ENCODE measurements around the gene OR4A16.

The OR4A16 gene, protein sequence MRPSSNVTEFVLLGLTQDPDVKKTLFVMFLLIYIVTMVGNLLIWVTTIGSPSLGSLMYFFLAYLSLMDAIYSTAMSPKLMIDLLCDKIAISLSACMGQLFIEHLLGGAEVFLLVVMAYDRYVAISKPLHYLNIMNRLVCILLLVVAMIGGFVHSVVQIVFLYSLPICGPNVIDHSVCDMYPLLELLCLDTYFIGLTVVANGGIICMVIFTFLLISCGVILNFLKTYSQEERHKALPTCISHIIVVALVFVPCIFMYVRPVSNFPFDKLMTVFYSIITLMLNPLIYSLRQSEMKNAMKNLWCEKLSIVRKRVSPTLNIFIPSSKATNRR

DNA sequence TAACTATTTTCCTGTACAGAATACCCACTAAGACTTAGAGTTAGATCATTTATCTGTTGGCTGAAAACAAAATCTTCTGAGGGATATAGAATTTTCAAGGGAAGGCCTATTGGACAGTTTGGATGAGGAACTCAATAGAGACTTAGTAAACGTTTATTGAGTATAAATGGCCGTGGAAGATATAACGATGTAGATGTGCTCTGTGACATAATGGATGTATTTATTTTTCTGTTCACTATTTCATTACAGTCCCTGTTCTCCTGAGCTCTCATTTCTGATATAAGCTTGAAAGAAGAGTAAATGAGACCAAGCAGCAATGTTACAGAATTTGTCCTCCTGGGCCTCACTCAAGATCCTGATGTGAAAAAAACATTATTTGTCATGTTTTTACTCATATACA is at the start of gene OR4A16:
TSS of gene OR4A16 (plus strand) at position 301 of the 400 bp plus-strand sequence. CDS start at position 301, 0 bp downstream.
- no peak for DNase-seq

DNA sequence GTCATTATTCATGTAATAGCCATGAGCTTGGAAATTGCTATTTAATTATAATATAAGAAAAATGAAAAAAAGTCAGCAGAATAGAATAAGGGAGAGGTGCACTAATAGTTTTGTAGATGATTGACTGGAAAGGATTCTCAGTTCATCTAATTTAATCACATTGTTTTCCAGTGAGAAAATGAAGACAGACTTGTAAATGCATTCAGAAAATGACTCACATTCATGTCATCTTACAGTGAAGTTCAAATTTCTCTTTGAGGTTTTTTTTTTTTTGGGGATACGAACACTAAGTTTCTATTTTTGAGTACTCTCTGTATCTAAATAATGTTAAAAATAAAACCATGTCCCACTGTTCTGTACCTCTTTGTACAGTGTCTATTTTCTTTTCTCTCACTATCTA is 18.5 kb upstream of the OR4A16 start:
- no peak for DNase-seq

DNA sequence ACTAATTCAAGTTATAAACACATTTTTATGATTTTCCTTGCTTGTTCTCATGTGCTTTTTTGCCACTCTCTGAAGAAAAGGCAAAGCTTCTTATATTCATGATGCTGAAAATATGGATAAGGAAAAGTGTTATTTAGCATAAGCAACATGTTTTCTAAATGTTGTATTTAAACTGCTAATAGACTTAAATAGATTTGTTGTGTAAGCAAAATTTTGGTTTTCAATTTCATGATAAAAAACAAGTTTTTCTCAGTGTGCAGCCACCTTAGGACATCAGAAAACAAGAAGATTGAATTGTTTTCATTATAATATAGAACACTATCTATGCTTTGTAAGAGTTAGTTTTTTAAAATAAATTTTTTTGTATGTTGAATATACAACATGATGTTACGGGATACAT is 2.3 kb downstream of the OR4A16 start:
- no peak for DNase-seq

DNA sequence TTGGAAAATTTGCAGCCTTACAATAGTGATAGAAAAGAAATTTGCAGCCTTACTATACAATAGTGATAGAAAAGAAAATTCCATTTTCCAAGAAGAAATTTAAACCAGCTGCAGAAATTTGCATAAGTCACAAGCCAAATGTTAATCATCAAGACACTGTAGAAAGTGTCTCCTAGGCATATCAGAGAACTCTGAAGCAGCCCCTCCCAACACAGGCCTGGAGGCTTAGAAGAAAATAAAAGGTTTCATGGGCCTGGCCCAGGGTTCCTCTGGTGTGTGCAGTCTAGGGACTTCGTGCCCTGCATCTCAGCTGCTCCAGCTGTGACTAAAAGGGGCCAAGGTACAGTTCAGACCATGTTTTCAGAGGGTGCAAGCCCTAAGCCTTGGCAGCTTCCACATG is 6.0 kb downstream of the OR4A16 start:
- DNase-seq, result no peak

DNA sequence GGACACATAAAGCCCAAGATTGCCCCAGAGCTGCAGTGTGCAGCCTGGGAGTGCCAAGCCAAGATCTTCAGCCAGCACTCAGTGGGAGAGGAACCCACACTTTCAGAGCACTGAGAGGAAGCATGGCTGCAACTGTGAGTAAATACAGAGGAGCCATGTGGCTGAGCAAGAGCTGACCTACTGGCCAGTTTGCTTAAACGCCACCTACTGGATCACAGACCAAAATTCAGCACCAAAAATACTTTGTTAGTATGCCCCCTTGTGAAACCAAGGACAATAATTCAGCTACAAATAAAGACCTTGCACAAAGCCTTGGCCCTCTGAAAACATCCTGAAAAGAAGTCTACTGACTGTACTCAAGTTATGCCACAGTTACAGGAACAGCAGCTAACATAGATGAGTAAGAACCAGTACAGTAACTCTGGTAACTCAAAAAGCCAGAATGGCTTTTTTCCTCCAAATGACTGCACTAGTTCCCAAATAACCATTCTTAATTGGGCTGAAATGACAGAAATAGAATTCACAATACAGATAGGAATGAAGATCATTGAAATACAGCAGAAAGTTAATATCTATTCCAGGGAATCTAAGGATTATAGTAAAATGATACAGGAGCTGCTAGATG is 14.7 kb downstream of the OR4A16 start:
- no peak for DNase-seq

DNA sequence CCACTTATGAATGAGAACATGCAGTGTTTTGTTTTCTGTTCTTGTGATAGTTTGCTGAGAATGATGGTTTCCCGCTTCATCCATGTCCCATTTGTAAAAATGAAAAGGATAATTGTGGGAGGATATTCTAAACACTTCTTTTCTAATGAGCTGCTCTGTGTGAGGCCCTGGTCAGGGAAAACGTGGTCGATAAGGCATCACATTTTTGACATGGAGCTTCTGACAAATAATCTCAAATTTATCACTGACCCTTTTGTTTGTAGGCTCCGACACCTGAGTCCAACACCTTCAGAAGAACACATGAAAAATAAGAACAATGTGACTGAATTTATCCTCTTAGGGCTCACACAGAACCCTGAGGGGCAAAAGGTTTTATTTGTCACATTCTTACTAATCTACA is 24.7 kb downstream of the OR4A16 start, which contains the start of gene OR4A15:
TSS of gene OR4A15 (plus strand) at position 301 of the 400 bp plus-strand sequence. CDS start at position 301, 0 bp downstream.
- no peak for DNase-seq
